Measurements from ENCODE around the gene SYNE2.

GRCh38 chr14:64198486-64198885 is 345.7 kb downstream of the SYNE2 start:
- TF ChIP-seq MAX (IDR thresholded peaks at IDR 0.05): no peak
- TF ChIP-seq FOXM1 (IDR thresholded peaks at IDR 0.05; ENCODE audit: borderline replicate concordance, low read depth): no peak
- TF ChIP-seq YY1 (IDR thresholded peaks at IDR 0.05; ENCODE audit: low read depth): no peak
- TF ChIP-seq TAF1 (IDR thresholded peaks at IDR 0.05; ENCODE audit: low read depth): no peak
- TF ChIP-seq EGR1 (IDR thresholded peaks at IDR 0.05): no peak
- TF ChIP-seq TEAD4 (IDR thresholded peaks at IDR 0.05): no peak
- no peak for TF ChIP-seq ZBTB7A (IDR thresholded peaks at IDR 0.05; ENCODE audit: low read depth)
- TF ChIP-seq CREB1 (IDR thresholded peaks at IDR 0.05; ENCODE audit: low read depth): no peak
- TF ChIP-seq CEBPB (IDR thresholded peaks at IDR 0.05): no peak
- TF ChIP-seq EP300 (IDR thresholded peaks at IDR 0.05; ENCODE audit: borderline replicate concordance): no peak
- TF ChIP-seq REST (IDR thresholded peaks at IDR 0.05; ENCODE audit: low read depth): no peak
- no peak for TF ChIP-seq USF1 (IDR thresholded peaks at IDR 0.05)

Measured in Ishikawa (cell line).